DND-41 (cell line): ENCODE results near the gene CELSR1.

Experiments
- CTCF ChIP-seq: IDR thresholded peaks from 2 replicates; pipeline ENCODE4 v1.5.1; 2012; ENCODE audit warnings: borderline replicate concordance, low read length, moderate library complexity, mild to moderate bottlenecking; ENCODE audit not compliant: poor library complexity, severe bottlenecking; ENCODE audit errors: extremely low read depth
- EZH2 ChIP-seq: IDR thresholded peaks from 3 replicates; pipeline ENCODE4 v1.6.1; 2012; ENCODE audit warnings: borderline replicate concordance, low read depth, mild to moderate bottlenecking, moderate library complexity, low read length, inconsistent platforms; ENCODE audit not compliant: severe bottlenecking

DNA sequence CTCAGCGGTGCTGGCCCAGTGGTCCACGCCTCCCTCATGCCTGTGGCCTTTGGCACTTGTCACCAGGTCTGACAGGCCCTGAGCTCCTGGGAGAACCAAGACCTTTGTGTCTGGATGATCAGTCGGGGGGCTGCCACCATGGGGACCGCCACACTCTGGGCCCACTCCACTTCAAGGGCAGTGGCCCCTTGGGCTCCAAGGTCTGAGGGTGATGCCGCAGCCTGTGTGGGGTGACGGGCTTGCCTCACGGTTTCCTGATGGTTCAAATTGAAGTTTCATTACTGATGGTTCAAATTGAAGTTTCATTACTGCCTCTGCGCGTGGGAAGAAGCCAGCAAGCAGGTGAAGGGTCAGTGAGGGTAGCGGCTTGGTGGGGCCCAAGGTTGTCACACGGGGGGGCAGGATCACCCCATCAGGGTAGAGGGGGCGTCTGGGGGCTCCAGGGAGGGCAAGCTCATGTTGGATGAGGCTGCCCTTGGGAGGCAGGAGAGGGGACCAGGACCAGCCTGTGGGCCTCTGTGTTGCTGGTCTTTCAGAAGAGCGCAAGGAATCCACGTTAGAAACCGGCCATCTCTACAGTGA, 174.4 kb downstream of the CELSR1 start:
- TF ChIP-seq CTCF (no peak), EZH2 (no peak)
